Activated CD4-positive, alpha-beta T cell treated with anti-CD3 and anti-CD28 coated beads for 48 hours (primary cell): ENCODE results near the gene PTH2R.
"Not testable (repeated sequence)": the region's sequence is repeated elsewhere in the genome, so short reads cannot be mapped to it uniquely, and the experiment has no call there.

Experiments
- DNase-seq: peaks from one replicate; pipeline ENCODE4 v3.0.0-alpha.2; 2020

PTH2R gene

GRCh38 chr2:208488686-208489564 lies 82.3 kb downstream of the PTH2R start:
- no peak for DNase-seq

GRCh38 chr2:208489687-208490086 lies 83.1 kb downstream of the PTH2R start:
- DNase-seq, result no peak

- no peak for DNase-seq
Observed at GRCh38 chr2:208490492-208490891, 83.9 kb downstream of the PTH2R start.

GRCh38 chr2:208491641-208492040 lies 85.0 kb downstream of the PTH2R start:
- no peak for DNase-seq

- no peak for DNase-seq
Observed at GRCh38 chr2:208492069-208492468, 85.5 kb downstream of the PTH2R start.

- DNase-seq, result no peak
Observed at GRCh38 chr2:208493186-208493585, 86.6 kb downstream of the PTH2R start.

GRCh38 chr2:208496129-208496528 lies 89.5 kb downstream of the PTH2R start:
- no peak for DNase-seq

- DNase-seq, result no peak
Observed at GRCh38 chr2:208501206-208501605, 94.6 kb downstream of the PTH2R start.

- no peak for DNase-seq
Observed at GRCh38 chr2:208502288-208502687, 95.7 kb downstream of the PTH2R start.

GRCh38 chr2:208505365-208505764 lies 98.8 kb downstream of the PTH2R start:
- not testable (repeated sequence) for DNase-seq

- no peak for DNase-seq
Observed at GRCh38 chr2:208509586-208509985, 103.0 kb downstream of the PTH2R start.

GRCh38 chr2:208511016-208511415 lies 104.4 kb downstream of the PTH2R start:
- no peak for DNase-seq

GRCh38 chr2:208511573-208511972 lies 105.0 kb downstream of the PTH2R start:
- DNase-seq, result no peak

- no peak for DNase-seq
Observed at GRCh38 chr2:208515099-208515498, 108.5 kb downstream of the PTH2R start.

- not testable (repeated sequence) for DNase-seq
Observed at GRCh38 chr2:208523069-208523468, 116.5 kb downstream of the PTH2R start.

- DNase-seq, result not testable (repeated sequence)
Observed at GRCh38 chr2:208525165-208525564, 118.6 kb downstream of the PTH2R start.

GRCh38 chr2:208529796-208530195 lies 123.2 kb downstream of the PTH2R start:
- DNase-seq, result no peak

- DNase-seq, result no peak
Observed at GRCh38 chr2:208531361-208531760, 124.8 kb downstream of the PTH2R start.

GRCh38 chr2:208535578-208535977 lies 129.0 kb downstream of the PTH2R start:
- DNase-seq, result not testable (repeated sequence)

- DNase-seq, result no peak
Observed at GRCh38 chr2:208541461-208541988, 134.9 kb downstream of the PTH2R start.

- no peak for DNase-seq
Observed at GRCh38 chr2:208541989-208542464, 135.4 kb downstream of the PTH2R start.

GRCh38 chr2:208542465-208543041 lies 136.0 kb downstream of the PTH2R start:
- no peak for DNase-seq
